ENCODE data around the gene EVI5L. TPM values are rescaled to one million over a fixed set of nuclear protein-coding genes. Genes with fewer than 3 reads are reported as not detected.

EVI5L gene
- total RNA-seq, 1 experiment from 2014 or later = 6.4 TPM

GRCh38 chr19:7868326-7868670, 38.3 kb downstream of the EVI5L start:
- in situ Hi-C loops (cut with HindIII; ENCODE audit: low pct_unique_long_range_greater_than_20kb, low sequenced_read_pairs) (no loop called here), intact Hi-C loops (cut with micrococcal nuclease; ENCODE audit: unreplicated experiment) (no loop called here)
- DNase-seq (ENCODE audit: low read depth, low spot score) (no peak), ATAC-seq (no peak)
- Histone ChIP-seq H3K4me3 (ENCODE audit: low read depth in 2 of 2, low read length in 2 of 2) (peak overlapping the region; percentile 42 to 62; a peak in 3 of 4 replicates), H3K27ac (ENCODE audit: low read length) (no peak overlapping the region), H3K9me3 (ENCODE audit: control insufficient read depth, insufficient read depth, low read depth, low read length) (no peaks in the 10 kb centered on the region), H3K36me3 (ENCODE audit: control insufficient read depth, insufficient read depth, low read length) (no peaks in the 10 kb centered on the region), H3K4me1 (ENCODE audit: control insufficient read depth, insufficient read depth, low read length) (no peaks in the 10 kb centered on the region), H3K27me3 (ENCODE audit: control insufficient read depth, insufficient read depth, low read length) (no peaks in the 10 kb centered on the region)
- CTCF ChIA-PET = interaction anchor here (0.6 to 1.1 kb wide), 2 partner anchors 14 to 287 kb away, joined by 4 to 5 read pairs; no protein-coding TSS in a partner anchor
- no peak for TF ChIP-seq TCF7L2 (IDR thresholded peaks at IDR 0.05; ENCODE audit: low read depth, low read length)
- POLR2A ChIA-PET = interaction anchor here (1.8 kb wide), 1 partner anchor 34 kb away, joined by 9 read pairs; no protein-coding TSS in a partner anchor
- no TSS peak for BruUV-seq (replicated peaks)

GRCh38 chr19:7868671-7869452, 38.8 kb downstream of the EVI5L start:
- ATAC-seq (peak; percentile 78), DNase-seq (ENCODE audit: low read depth, low spot score) (no peak)
- Histone ChIP-seq H3K36me3 (ENCODE audit: control insufficient read depth, insufficient read depth, low read length) (no peaks in the 10 kb centered on the region), H3K4me3 (ENCODE audit: low read depth in 2 of 2, low read length in 2 of 2) (peak overlapping the region; percentile 42 to 62), H3K27me3 (ENCODE audit: control insufficient read depth, insufficient read depth, low read length) (no peaks in the 10 kb centered on the region), H3K27ac (ENCODE audit: low read length) (no peak overlapping the region), H3K4me1 (ENCODE audit: control insufficient read depth, insufficient read depth, low read length) (no peaks in the 10 kb centered on the region), H3K9me3 (ENCODE audit: control insufficient read depth, insufficient read depth, low read depth, low read length) (no peaks in the 10 kb centered on the region)
- no TSS peak for BruUV-seq (replicated peaks)
- TF ChIP-seq SIN3A (IDR thresholded peaks at IDR 0.05; ENCODE audit: borderline replicate concordance, insufficient read depth, low read depth, low read length) = 0 out of 2 replicates have a peak, but pooled peaks have one; percentile 35
- no peak for TF ChIP-seq REST (IDR thresholded peaks at IDR 0.05; ENCODE audit: insufficient read depth in 1 of 2, low read depth in 2 of 2, low read length in 1 of 2)
- TF ChIP-seq CTCF (IDR thresholded peaks at IDR 0.05) = peak; percentile 90
- in situ Hi-C loops (cut with HindIII; ENCODE audit: low pct_unique_long_range_greater_than_20kb, low sequenced_read_pairs) (no loop called here), intact Hi-C loops (cut with micrococcal nuclease; ENCODE audit: unreplicated experiment) (no loop called here)
- CTCF ChIA-PET = interaction anchor here (0.6 to 1.1 kb wide), 7 partner anchors 10 to 286 kb away, joined by 3 to 6 read pairs (median 5); no protein-coding TSS in a partner anchor
- POLR2A ChIA-PET = interaction anchor here (0.6 to 1.8 kb wide), 2 partner anchors 33 to 314 kb away, joined by 3 to 9 read pairs; no protein-coding TSS in a partner anchor

- H3K4me3 ChIP-seq (ENCODE audit: low read depth in 2 of 2, low read length in 2 of 2) = peak overlapping the region; percentile 42 to 62
- H3K36me3 ChIP-seq (ENCODE audit: control insufficient read depth, insufficient read depth, low read length) = no peaks in the 10 kb centered on the region
- BruUV-seq (replicated peaks) = no TSS peak
- H3K4me1 ChIP-seq (ENCODE audit: control insufficient read depth, insufficient read depth, low read length) = no peaks in the 10 kb centered on the region
- ATAC-seq (peak; percentile 69), DNase-seq (ENCODE audit: low read depth, low spot score) (no peak)
- H3K27ac ChIP-seq (ENCODE audit: low read length) = no peak overlapping the region
- TF ChIP-seq CTCF (IDR thresholded peaks at IDR 0.05) = peak; percentile 73
- TF ChIP-seq TCF7L2 (IDR thresholded peaks at IDR 0.05; ENCODE audit: low read depth, low read length) = no peak
- CTCF ChIA-PET = interaction anchor here (0.6 to 1.1 kb wide), 6 partner anchors 10 to 286 kb away, joined by 4 to 6 read pairs (median 5); no protein-coding TSS in a partner anchor
- POLR2A ChIA-PET = interaction anchor here (0.5 to 1.8 kb wide), 2 partner anchors 32 to 60 kb away, joined by 9 to 11 read pairs; no protein-coding TSS in a partner anchor
- in situ Hi-C loops (cut with HindIII; ENCODE audit: low pct_unique_long_range_greater_than_20kb, low sequenced_read_pairs) (no loop called here), intact Hi-C loops (cut with micrococcal nuclease; ENCODE audit: unreplicated experiment) (no loop called here)
- no peaks in the 10 kb centered on the region for H3K9me3 ChIP-seq (ENCODE audit: control insufficient read depth, insufficient read depth, low read depth, low read length)
- H3K27me3 ChIP-seq (ENCODE audit: control insufficient read depth, insufficient read depth, low read length) = no peaks in the 10 kb centered on the region
These were observed 39.5 kb downstream of the EVI5L start for GRCh38 chr19:7869453-7869909.

Data from Panc1 (cell line).